Ishikawa (cell line): ENCODE measurements around the gene DPYSL3.

Experiments
- CEBPB ChIP-seq: IDR thresholded peaks from 2 replicates; pipeline ENCODE4 v1.6.1; 2012
- CREB1 ChIP-seq: IDR thresholded peaks from 2 replicates; pipeline ENCODE4 v1.6.1; 2012; ENCODE audit warnings: low read depth
- EGR1 ChIP-seq: IDR thresholded peaks from 2 replicates; pipeline ENCODE4 v1.6.1; 2012
- EP300 ChIP-seq: IDR thresholded peaks from 2 replicates; pipeline ENCODE4 v1.6.1; 2012; ENCODE audit warnings: borderline replicate concordance
- FOXM1 ChIP-seq: IDR thresholded peaks from 2 replicates; pipeline ENCODE4 v1.6.1; 2012; ENCODE audit warnings: low read depth, borderline replicate concordance
- NFIC ChIP-seq: IDR thresholded peaks from 2 replicates; pipeline ENCODE4 v1.6.1; 2012
- RAD21 ChIP-seq: IDR thresholded peaks from 2 replicates; pipeline ENCODE4 v1.6.1; 2012; ENCODE audit warnings: low read depth
- TAF1 ChIP-seq: IDR thresholded peaks from 2 replicates; pipeline ENCODE4 v1.6.1; 2012; ENCODE audit warnings: low read depth, mild to moderate bottlenecking
- TCF12 ChIP-seq: IDR thresholded peaks from 2 replicates; pipeline ENCODE4 v1.6.1; 2012; ENCODE audit warnings: low read depth
- TEAD4 ChIP-seq: IDR thresholded peaks from 2 replicates; pipeline ENCODE4 v1.6.1; 2012
- TF ChIP-seq, protein P1 (sequence below): IDR thresholded peaks from 2 replicates; pipeline ENCODE4 v1.6.1; 2012; ENCODE audit warnings: low read depth, mild to moderate bottlenecking

DNA sequence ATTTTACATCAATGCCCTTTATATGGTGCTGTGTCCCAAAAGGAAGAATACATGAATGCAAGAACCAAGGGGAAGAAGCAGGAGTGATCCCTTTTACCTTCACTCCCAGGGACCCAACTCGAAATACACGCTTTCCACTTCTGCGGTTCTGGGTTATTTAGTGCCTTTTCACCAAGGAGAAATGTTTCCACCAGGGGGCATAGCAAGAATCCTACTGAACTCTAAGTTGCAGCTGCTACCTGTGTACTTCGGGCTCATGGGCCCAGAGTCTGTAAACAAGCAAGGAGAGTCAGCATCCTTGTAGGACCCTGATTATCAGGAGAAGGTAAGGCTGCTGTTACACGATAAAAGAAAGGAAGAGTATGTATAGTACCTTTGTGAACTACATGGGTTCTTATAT, 45.7 kb downstream of the DPYSL3 start:
- TF ChIP-seq TCF12 (no peak), EGR1 (no peak), CREB1 (no peak), TEAD4 (no peak), RAD21 (peak; percentile 23; the same call in 1 of the 2 replicates), CEBPB (no peak), EP300 (no peak), TAF1 (no peak), NFIC (no peak), FOXM1 (no peak)
- TF ChIP-seq, protein P1, sequence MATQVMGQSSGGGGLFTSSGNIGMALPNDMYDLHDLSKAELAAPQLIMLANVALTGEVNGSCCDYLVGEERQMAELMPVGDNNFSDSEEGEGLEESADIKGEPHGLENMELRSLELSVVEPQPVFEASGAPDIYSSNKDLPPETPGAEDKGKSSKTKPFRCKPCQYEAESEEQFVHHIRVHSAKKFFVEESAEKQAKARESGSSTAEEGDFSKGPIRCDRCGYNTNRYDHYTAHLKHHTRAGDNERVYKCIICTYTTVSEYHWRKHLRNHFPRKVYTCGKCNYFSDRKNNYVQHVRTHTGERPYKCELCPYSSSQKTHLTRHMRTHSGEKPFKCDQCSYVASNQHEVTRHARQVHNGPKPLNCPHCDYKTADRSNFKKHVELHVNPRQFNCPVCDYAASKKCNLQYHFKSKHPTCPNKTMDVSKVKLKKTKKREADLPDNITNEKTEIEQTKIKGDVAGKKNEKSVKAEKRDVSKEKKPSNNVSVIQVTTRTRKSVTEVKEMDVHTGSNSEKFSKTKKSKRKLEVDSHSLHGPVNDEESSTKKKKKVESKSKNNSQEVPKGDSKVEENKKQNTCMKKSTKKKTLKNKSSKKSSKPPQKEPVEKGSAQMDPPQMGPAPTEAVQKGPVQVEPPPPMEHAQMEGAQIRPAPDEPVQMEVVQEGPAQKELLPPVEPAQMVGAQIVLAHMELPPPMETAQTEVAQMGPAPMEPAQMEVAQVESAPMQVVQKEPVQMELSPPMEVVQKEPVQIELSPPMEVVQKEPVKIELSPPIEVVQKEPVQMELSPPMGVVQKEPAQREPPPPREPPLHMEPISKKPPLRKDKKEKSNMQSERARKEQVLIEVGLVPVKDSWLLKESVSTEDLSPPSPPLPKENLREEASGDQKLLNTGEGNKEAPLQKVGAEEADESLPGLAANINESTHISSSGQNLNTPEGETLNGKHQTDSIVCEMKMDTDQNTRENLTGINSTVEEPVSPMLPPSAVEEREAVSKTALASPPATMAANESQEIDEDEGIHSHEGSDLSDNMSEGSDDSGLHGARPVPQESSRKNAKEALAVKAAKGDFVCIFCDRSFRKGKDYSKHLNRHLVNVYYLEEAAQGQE = no peak
